Activated CD8-positive, alpha-beta T cell treated with anti-CD3 and anti-CD28 coated beads for 36 hours (primary cell): Measurements from ENCODE around the gene STOM. TPM values are rescaled to one million over a fixed set of nuclear protein-coding genes. Genes with fewer than 3 reads are reported as not detected.
"Not testable (repeated sequence)": the region's sequence is repeated elsewhere in the genome, so short reads cannot be mapped to it uniquely, and the experiment has no call there.

Source experiments
- ATAC-seq: fragments of 200-7000 bp; cut with Tn5 transposase; one replicate; pipeline ENCODE4 v1.10.0; 2021; ENCODE audit warnings: mild to moderate bottlenecking, moderate library complexity
- CTCF ChIA-PET: fragments of 350-600 bp; sonication (Branson Sonifier 250); formaldehyde crosslinking; loops from one replicate; lab custom pipeline; 2021; ENCODE audit warnings: antibody characterized with exemption; lab: Charles Lee
- POLR2A ChIA-PET: fragments of 350-600 bp; sonication (Branson Sonifier 250); formaldehyde crosslinking; loops from one replicate; lab custom pipeline; 2021; ENCODE audit warnings: antibody characterized with exemption; lab: Charles Lee
- DNase-seq: peaks from one replicate; pipeline ENCODE4 v3.0.0-alpha.2; 2020
- H3K27ac Mint-ChIP-seq: one replicate; pipeline ENCODE4 v1.8.0; 2021; ENCODE audit warnings: mild to moderate bottlenecking, mixed read lengths
- H3K27me3 Mint-ChIP-seq: one replicate; pipeline ENCODE4 v1.8.0; 2021; ENCODE audit warnings: mixed read lengths
- H3K36me3 Mint-ChIP-seq: one replicate; pipeline ENCODE4 v1.8.0; 2021; ENCODE audit warnings: low read depth, mixed read lengths
- H3K4me1 Mint-ChIP-seq: one replicate; pipeline ENCODE4 v1.8.0; 2021; ENCODE audit warnings: low read depth, mixed read lengths
- H3K4me3 Mint-ChIP-seq: one replicate; pipeline ENCODE4 v1.8.0; 2021; ENCODE audit warnings: mild to moderate bottlenecking, moderate library complexity, mixed read lengths
- H3K9me3 Mint-ChIP-seq: one replicate; pipeline ENCODE4 v1.8.0; 2021; ENCODE audit warnings: mixed read lengths
- CTCF ChIP-seq: fragments of 200-600 bp; IDR thresholded peaks from one replicate; pipeline ENCODE4 v1.8.0; 2022; ENCODE audit warnings: antibody characterized with exemption, mild to moderate bottlenecking
- intact Hi-C: fragments of 100-400 bp; cut with micrococcal nuclease; formaldehyde crosslinking; loops from one replicate; pipeline ENCODE4 v1.10.0; 2022
- total RNA-seq, 2 experiments: library from RNA; stranded (reverse); gene quantifications; one replicate each; pipeline ENCODE4 v1.2.3, GENCODE V29; 2021

STOM gene
- total RNA-seq, 2 experiments from 2014 or later = 31.7 to 32.5 TPM

- Mint-ChIP-seq H3K4me3 (no peak overlapping the region), H3K9me3 (no peaks in the 10 kb centered on the region), H3K27me3 (peaks cover 6% of the 10 kb centered on the region), H3K27ac (no peak overlapping the region), H3K4me1 (peaks cover 7% of the 10 kb centered on the region), H3K36me3 (no peaks in the 10 kb centered on the region)
- ATAC-seq (no peak), DNase-seq (no peak)
- POLR2A ChIA-PET = no interaction called here
- CTCF ChIA-PET = no interaction called here
- intact Hi-C loops = no loop called here
- TF ChIP-seq CTCF = no peak
Measured at GRCh38 chr9:121294151-121294743, 75.8 kb downstream of the STOM start.

- no peak overlapping the region for H3K4me3 Mint-ChIP-seq
- no peak for TF ChIP-seq CTCF
- H3K36me3 Mint-ChIP-seq = no peaks in the 10 kb centered on the region
- ATAC-seq (no peak), DNase-seq (no peak)
- H3K27ac Mint-ChIP-seq = no peak overlapping the region
- H3K9me3 Mint-ChIP-seq = no peaks in the 10 kb centered on the region
- intact Hi-C loops = no loop called here
- ChIA-PET CTCF (no interaction called here), POLR2A (no interaction called here)
- H3K4me1 Mint-ChIP-seq = peaks cover 6% of the 10 kb centered on the region
- H3K27me3 Mint-ChIP-seq = no peaks in the 10 kb centered on the region
Measured at GRCh38 chr9:121292801-121293241, 77.2 kb downstream of the STOM start.

GRCh38 chr9:121292051-121292450, 78.0 kb downstream of the STOM start:
- Mint-ChIP-seq H3K4me3 (no peak overlapping the region), H3K4me1 (peaks cover 13% of the 10 kb centered on the region), H3K36me3 (no peaks in the 10 kb centered on the region), H3K27me3 (no peaks in the 10 kb centered on the region), H3K9me3 (no peaks in the 10 kb centered on the region), H3K27ac (no peak overlapping the region)
- no peak for TF ChIP-seq CTCF
- DNase-seq (no peak), ATAC-seq (no peak)
- POLR2A ChIA-PET = no interaction called here
- CTCF ChIA-PET = interaction anchor here (0.9 kb wide), 1 partner anchor 13 kb away, joined by 3 read pairs; no protein-coding TSS in a partner anchor
- intact Hi-C loops = no loop called here

GRCh38 chr9:121291536-121291935, 78.5 kb downstream of the STOM start:
- peaks cover 18% of the 10 kb centered on the region for H3K4me1 Mint-ChIP-seq
- H3K9me3 Mint-ChIP-seq, ATAC-seq, H3K27ac Mint-ChIP-seq, intact Hi-C loops, POLR2A ChIA-PET, H3K36me3 Mint-ChIP-seq, DNase-seq, H3K4me3 Mint-ChIP-seq, H3K27me3 Mint-ChIP-seq: not testable (repeated sequence)
- CTCF ChIA-PET = interaction anchor here (0.9 kb wide), 1 partner anchor 13 kb away, joined by 3 read pairs; no protein-coding TSS in a partner anchor

- DNase-seq (no peak), ATAC-seq (no peak)
- ChIA-PET POLR2A (interaction anchor here (1.9 kb wide), 1 partner anchor 28 kb away, joined by 5 read pairs; no protein-coding TSS in a partner anchor), CTCF (interaction anchor here (0.8 to 1.7 kb wide), 6 partner anchors 9 to 31 kb away, joined by 3 to 4 read pairs (median 4); partner anchors contain the start of gene GSN)
- intact Hi-C loops = no loop called here
- no peak for TF ChIP-seq CTCF
- H3K36me3 Mint-ChIP-seq = no peaks in the 10 kb centered on the region
- H3K4me1 Mint-ChIP-seq = peaks cover 29% of the 10 kb centered on the region
- H3K27me3 Mint-ChIP-seq = no peaks in the 10 kb centered on the region
- peak overlapping the region; percentile 34 for H3K27ac Mint-ChIP-seq
- H3K4me3 Mint-ChIP-seq = no peak overlapping the region
- H3K9me3 Mint-ChIP-seq = no peaks in the 10 kb centered on the region
Measured at GRCh38 chr9:121289772-121290370, 80.2 kb downstream of the STOM start.
